NCI-H345 treated with DMSO at 0.1 percent for 48 hours (cell line): ENCODE measurements around the gene GUCY2D.
"Not testable (repeated sequence)": the region's sequence is repeated elsewhere in the genome, so short reads cannot be mapped to it uniquely, and the experiment has no call there.

ENCODE experiments used
- DNase-seq: peaks from one replicate; lab custom pipeline; 2025; ENCODE audit not compliant: unreplicated experiment; lab: John Stamatoyannopoulos, UW

GUCY2D gene

GRCh38 chr17:8001976-8002720 lies at the start of gene GUCY2D:
Gene GUCY2D (plus strand): TSS chr17:8002615. CDS start chr17:8003048, 433 bp downstream.
- no peak for DNase-seq

- not testable (repeated sequence) for DNase-seq
These were observed 49.1 kb upstream of the GUCY2D start for GRCh38 chr17:7953266-7953665.

- DNase-seq: no peak
These were observed 46.8 kb upstream of the GUCY2D start for GRCh38 chr17:7955414-7956227.

GRCh38 chr17:7956228-7956965 lies 46.0 kb upstream of the GUCY2D start:
- DNase-seq: no peak

GRCh38 chr17:7959503-7960253 lies 42.7 kb upstream of the GUCY2D start:
- no peak for DNase-seq

- no peak for DNase-seq
These were observed 41.0 kb upstream of the GUCY2D start for GRCh38 chr17:7961421-7961820.

DNA sequence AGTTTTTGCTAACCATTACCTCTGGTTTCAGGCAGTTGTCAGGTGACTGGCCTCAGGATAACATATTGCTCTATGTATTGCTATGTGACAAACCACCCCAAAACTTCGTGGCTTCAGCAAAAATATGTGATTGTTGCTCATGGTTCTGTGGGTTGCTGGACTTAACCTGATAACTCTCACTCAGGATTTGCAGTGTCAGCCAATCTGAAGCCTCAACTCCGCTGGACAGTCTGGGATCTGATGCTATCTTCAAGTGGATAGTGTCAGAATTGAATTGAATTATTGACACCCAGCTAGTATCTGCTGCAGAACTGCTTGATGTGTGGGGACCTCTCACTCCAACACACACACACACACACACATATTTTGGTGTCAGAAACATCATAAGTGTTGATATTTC lies 34.7 kb upstream of the GUCY2D start:
- no peak for DNase-seq

GRCh38 chr17:7969433-7969832 lies 33.0 kb upstream of the GUCY2D start:
- no peak for DNase-seq

DNA sequence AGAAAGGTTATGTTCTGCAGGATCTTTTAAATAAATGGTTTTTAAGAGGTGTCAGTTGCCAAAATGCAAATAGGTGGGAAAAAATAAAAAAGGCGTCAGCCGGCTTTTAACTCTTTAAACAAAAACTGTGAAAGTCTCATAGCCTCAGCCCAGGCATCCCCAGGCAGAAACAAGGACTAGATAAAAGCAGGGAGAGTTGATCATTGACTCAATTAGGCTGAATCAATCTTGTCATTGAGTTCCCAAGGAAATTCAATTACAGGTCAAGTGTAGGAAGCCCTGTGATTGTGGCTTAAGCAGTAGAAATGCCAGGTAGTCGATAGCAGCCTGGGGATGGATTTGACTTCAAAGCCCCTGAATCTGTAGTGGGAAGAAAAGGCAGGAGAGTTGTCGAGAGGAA lies 30.8 kb upstream of the GUCY2D start:
- DNase-seq: no peak

GRCh38 chr17:7972131-7972785 lies 30.2 kb upstream of the GUCY2D start:
- no peak for DNase-seq

- DNase-seq: no peak
These were observed 27.7 kb upstream of the GUCY2D start for GRCh38 chr17:7974638-7975131.

GRCh38 chr17:7977039-7977438 lies 25.4 kb upstream of the GUCY2D start:
- DNase-seq: no peak

GRCh38 chr17:7977805-7978204 lies 24.6 kb upstream of the GUCY2D start:
- no peak for DNase-seq

- DNase-seq: no peak
These were observed 20.2 kb upstream of the GUCY2D start for GRCh38 chr17:7982173-7982572.

DNA sequence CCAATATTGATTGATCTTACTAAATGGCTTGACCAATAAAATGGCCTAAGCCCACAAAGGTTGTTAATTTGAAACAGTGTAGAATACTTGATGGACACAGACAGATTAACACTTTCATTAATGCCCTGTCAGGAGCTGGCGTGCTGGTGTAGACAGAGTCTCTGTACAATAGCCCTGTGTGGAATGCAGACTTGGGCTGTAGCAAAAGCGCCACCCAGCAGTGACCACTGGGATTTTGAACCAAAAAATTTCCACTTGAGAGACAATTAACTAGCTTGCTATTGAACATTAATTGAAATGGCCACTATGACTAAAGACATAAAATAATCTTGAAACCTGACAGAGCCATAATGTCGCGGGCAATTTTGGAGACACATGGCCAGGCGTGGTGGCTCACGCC lies 19.7 kb upstream of the GUCY2D start:
- DNase-seq: no peak

- no peak for DNase-seq
These were observed 17.5 kb upstream of the GUCY2D start for GRCh38 chr17:7984904-7985303.

- no peak for DNase-seq
These were observed 15.1 kb upstream of the GUCY2D start for GRCh38 chr17:7987112-7987893.

DNA sequence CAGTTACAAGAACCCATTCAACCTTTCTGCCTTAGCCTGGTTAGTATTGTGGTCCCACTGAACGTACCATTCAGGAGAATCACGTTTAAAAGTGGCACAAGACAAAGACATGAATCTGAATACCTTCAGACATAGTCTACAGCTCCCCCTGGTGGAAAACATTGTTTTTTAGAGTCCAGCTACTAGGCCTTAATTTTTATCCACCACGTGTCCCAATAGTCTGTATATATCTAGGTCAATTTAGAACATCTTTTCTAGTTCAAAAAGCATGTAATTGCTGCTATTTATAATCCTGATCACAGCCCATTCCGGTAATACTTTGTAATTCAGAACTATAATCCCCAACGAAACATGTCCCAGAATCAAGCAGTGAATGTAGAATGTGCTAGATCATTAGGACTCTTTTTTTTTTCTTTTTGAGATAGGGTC lies 13.7 kb upstream of the GUCY2D start:
- DNase-seq: peak; percentile 56
